Stimulated activated CD8-positive, alpha-beta memory T cell treated with anti-CD3 and anti-CD28 coated beads, Interleukin-7, amount 100 ng/mL, for 24 hours (primary cell): Measurements from ENCODE around the gene ST3GAL6.

ENCODE experiments used
- DNase-seq: peaks from one replicate; pipeline ENCODE4 v3.0.0-alpha.2; 2020; ENCODE audit warnings: low read depth

Gene ST3GAL6

DNA sequence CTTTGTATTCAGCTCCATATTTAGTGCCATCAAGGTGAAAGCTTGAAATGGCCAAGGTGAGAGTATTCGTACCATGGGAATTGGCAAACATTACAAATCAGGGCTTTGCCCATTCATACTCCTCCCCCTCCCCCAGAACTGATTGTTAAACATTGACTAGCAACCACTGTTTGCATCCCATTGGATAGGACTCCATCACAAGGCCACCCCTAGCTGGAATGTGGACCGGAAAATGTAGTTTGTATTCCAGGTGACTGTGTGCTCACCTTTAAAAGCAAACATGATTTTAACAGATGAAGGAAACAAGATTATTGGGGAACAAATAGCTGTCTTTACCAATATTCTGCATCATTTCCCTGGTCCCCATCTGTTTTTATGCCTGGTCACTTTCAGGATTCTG is 14.1 kb downstream of the ST3GAL6 start:
- no peak for DNase-seq

DNA sequence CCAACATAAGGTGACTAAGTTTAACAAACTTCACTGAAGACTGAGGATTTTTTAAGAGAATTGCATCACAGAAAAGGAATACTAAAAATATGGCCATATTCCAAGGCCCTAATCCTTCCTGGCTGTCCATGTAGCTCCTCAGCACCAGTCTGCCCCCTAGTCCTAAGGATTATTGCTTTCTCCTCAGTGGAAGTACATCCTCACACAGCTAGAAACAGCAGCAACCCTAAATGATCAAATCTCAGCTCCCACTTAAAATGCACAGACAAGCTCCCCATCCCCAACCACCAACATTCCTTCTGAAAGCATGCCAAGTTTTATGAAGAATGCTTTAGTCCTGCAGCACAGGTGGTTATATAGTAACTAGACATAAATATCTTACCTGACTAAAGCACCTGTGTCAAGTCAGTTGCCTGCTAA is 14.7 kb downstream of the ST3GAL6 start:
- no peak for DNase-seq

DNA sequence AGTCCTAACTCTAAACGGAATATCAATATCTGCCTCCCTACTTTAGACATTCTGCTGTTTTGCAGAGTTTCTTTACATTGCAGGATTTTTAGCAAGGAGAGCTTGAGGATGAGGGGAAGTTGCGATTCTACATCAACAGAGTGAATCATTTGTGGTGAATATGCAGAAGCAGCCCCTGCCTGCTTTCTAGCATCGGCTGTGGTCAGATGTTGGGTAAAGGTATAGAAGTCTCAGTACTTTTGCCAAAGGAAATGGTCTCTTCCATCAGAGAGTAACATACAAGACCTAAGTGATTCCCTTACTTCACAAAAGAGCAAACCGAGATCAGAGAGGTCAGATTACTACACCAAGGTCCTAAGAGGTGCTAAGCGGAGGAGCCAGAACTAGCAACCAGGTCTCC is 15.2 kb downstream of the ST3GAL6 start:
- no peak for DNase-seq

DNA sequence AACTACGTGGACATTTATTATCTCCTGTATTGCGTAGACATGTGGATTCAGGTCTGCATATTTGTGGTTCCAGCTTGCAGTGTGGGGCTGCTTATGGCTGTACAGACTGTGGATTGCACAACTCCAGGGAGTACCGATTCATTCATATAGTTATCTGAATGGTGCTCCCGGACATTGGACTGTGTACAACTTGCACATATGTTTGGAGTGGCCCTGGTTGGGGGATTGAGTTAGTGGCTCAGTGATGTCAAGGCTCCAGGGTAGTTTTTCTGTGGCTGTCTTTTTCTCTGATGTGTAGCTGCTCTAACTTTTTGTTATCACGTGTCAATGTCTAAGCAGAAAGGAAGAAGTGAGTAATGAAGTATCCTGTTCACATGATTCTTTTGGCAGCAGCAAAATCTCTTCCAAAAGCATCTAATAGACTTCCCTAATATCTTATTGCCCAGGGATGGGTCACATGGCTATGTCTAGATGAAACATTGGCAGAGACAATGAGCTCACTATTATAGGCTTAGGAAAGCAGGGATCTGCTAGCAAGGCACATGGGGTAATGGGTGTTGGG is 15.8 kb downstream of the ST3GAL6 start:
- DNase-seq = no peak

DNA sequence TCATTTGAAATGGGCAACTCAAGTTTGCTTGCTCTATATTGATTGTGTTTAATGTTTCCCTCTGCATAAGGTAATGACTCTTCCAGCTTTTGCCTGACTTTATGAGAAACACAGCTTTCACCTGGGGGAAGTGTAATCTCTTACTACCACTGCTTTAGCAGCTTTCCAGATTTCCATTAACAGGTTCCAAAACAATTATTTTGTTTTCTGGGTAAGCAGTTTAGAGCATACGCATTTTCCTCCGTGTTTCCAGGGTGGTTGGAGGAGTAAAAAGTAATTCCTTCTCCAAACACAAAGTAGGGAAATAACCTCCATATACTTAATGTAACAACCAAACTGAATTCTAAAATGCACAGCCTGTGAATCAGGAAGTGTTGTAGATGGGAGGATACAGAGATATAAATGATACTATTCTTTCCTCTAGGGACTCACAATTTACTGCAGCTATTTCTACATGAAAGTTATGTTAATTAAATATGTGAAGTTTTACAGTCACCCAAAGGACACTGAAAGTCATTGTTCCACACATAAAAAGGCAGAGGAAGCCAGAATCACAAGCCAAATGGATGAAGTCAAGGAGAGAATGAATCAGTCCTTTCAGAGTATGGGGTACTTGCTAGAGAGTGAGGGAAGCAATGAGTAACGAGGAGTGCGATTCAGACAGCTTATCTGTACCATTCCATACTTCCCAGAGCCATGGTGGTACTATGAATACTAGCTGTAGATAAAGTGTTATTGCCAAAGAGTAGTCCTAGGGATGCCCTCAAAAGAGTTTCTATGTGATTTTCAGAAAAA is 16.6 kb downstream of the ST3GAL6 start:
- DNase-seq = no peak

DNA sequence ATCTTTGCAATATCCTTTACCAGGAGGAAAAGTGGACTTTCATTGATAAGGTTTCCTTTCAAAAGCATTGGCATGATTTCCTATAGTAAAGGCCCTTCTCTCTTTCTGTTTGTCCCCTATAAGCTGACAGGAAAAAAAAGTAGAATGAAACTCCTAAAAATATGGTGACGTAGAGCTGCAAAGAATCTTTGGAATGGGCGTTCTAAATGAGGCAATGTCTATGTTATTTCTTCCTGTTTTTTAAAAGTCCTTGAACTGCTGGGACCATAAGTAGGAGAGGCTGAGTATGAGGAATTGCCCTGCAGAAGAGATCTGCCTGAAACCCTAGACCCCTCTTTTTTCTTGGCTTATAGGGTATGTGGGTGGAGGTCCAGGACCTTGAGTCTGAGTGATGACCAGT is 17.2 kb downstream of the ST3GAL6 start:
- DNase-seq = no peak

DNA sequence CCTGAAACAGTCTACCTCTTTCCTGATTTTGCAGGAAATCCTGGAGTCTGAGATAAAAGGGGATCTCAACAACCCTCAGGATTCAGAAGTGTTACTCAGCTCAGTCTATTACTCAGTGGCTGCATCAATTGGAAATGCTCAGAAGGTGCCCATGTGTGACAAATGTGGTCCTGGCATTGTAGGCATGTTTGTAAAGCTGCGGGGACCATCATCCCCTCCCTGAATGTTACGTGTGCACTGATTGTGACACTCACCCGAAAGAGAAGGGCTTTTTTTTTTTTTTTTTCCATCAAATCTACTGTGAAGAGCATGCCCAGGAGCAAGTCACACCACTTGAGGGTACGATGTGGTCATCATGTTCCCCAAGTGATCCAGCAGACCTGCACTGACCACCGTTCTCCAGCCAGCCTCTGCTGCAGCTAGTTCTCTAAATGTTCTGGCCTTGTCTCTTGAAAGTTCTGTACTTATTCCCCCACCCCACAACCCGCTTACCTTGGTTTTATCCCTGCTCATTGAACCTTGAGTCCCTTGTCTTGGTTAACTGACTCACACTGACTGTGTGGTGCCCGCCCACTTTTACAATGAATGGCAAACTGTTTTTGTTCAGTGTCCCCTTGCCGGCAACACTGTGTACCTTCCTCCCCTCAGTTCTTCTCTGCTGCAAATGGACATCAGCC is 19.8 kb downstream of the ST3GAL6 start:
- DNase-seq = no peak

DNA sequence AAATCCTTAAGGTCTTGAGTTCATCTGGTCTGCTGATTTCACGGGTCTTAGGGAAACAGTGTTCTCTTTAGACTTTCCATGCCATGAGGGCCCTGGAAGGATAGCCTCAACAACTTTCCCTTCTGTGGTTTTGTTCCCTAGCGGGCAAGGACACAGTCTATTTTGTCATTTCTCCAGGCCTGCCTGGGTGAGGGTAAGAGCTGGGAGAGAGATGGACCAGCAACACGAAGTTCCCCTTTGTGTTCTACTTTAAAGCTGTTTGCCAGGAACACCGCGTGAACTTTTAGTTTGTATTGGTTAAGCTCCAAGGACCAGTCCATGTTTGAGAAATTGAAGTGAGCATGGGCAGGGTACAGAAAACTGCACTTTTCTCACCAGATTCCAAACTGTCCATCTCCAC is 20.9 kb downstream of the ST3GAL6 start:
- no peak for DNase-seq

DNA sequence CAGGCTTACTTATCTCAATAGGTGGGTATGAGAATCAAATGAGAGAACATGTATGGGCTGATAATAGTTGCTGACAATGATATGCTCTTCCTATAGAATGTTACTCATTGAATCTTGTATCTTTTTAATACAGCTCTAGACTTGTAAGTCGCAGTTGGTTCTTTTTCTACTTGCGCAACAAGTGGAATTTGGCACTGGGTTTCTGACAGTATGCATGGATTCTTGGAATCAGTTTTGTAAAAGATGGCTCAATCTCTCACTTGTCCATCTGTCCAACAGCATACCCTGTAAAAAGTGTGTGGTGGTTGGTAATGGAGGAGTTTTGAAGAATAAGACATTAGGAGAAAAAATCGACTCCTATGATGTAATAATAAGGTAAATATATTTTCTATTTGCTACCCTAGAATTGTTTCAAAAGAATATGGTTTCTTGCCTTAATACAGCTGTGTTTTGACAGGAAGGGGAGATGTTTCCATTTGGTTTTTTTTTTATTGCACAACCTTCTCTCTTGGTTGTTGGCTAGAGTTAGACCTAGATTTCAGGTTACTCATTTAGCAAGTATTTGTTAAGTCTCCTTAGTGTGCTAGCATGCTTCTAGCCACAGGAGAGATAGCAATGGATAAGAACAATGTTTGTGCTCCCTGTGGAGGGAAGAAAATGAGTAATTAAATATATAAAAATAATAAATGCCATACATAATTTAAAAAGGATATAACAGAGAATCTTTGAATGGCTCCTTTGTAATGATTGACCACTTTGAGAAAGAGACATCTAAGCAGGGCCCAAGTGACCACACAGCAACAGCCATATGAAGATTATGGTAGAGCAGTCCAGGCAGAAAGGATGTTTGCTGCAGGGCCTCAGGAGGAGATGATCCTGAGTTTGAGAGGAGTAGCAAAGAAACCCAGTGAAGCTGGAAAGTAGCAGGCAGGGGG is 21.8 kb downstream of the ST3GAL6 start:
- no peak for DNase-seq

DNA sequence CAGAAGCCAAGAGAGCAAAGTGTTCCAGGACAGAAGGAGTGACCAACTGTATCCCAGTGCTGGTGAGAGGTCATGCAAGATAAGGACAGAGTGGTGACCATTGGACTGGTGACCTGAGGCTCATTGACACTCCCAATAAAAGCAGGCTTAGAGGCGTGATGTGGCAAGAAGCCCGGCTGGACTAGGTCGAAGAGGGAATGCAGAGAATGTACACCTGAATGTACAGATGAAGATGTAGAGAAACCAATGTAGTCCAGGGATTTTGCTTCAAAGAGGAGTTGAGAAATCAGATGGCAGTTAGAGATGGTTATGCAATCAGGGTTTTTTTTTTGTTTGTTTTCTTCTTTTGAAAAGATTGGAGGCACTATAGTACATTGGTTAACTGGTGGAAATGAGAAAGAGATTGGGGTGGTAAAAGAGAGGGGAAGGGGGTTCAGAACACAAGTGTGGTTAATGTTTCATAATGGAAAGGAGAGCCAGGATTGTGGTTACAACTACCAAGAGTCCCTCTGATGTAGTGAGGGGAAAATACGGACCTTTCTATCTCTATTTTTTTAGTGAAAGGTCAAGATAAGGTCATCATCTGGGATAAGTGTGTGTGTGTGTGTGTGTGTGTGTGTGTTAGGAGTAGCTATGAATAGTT is 23.3 kb downstream of the ST3GAL6 start:
- DNase-seq = no peak

DNA sequence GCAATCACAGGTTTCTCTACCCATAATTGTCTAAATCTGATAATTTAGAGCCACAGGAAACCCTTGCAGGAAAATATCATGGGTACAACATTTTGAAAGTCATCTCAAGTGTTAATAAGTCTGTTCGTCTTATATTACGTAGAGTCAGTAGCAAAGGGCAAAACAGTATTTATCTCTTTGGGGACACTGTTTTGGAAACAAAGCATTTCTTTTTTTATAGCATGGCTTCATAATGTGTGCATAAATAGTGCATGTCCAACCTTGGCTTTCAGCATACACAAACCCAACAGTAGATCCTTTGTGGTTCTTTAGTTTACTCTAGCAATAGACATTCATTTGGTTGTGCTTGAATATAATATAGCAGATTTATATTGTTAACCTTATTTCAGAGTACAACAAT is 24.0 kb downstream of the ST3GAL6 start:
- DNase-seq = no peak

DNA sequence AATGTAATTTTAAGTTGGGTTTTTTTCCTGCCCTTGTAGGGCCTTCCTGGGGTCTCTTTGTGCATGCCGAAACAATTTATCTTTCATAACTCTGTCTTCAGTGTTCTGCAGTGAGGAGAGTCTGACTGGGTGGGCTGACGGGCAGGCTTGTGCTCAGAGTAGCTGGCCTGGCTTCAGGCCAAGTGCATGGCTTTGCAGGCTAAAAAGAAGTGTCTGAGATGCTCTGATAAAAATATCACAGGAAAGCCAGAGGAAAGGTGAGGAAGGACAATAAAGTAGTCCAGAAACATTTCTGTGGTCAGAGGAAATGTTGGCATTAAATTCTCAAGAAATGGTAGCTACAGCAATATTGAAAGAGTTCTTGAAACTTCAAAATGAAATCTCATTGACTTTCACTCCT is 25.5 kb downstream of the ST3GAL6 start:
- no peak for DNase-seq

DNA sequence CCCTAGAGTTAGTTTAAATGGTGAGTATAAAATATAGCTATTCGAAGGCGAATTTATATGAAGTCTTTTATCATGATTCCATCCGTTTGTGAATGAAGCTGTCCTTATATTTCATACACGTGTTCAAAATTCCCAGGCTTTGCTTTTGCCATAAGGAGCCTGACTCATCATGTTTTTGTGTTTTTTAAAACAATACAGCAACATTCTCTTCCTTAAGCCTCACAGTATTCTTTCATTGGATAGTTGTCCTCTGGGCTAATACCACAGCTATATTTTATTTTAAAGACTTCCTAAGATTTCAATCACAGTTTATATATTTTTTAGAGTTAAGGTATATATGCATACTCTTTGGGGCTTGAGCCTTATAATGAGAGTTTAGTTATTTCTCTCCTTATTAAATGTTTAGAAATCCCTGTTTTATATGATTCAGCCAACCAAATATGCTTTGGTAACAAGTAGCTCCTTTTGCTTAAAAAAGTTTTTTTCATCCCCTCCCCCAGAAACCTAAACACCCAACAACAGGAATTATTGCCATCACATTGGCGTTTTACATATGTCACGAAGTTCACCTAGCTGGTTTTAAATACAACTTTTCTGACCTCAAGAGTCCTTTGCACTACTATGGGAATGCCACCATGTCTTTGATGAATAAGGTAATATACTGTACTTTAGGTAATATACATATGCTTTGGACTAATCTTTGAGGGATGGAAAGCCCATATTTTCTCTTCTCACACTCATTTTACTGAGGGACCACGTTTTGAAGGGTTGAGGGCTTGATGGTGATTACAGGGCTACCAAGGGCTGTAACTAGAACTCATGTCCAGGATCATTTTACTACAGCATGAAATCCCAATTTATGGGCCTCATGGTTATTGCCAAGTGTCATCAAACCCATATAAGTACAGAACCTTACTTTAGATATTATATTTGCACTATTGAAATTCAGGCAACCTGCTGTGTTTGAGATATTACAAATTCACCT is 28.5 kb downstream of the ST3GAL6 start:
- no peak for DNase-seq

DNA sequence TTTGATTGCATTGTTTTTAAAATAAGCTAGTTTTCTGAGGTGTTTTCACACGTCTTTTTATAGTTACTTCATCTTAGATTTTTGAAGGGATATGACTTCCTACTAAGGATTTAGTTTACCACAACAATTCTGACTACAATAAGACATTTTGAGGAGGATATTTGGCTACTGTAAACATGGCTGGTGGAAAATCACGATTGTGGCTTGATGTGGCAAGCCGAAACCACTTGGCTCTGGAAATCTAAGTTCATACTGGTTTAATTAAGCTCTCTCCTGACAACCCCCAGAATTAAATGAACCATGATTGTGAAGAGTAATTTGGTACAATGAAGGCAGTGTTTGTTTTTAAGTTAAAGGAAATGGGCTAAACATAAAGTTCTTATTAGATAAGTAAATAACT is 30.8 kb downstream of the ST3GAL6 start:
- no peak for DNase-seq

DNA sequence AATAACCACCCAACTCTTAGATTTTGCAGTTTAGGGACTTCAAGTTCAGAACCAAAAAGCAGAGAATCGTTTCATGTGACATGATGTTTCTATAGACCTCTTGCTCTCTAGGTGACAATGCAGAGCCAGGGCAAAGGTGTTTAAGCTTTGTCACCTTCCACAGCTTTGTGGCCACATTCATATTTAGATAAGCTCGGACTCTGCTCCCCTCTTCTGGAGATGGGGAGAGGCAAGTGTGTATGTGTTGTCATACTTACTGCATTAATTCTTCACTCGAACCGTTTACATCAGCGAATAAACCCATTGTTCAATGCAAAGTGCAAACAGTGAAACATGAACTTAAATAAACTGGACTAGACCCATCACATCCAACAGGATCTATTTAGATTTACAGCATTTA is 33.2 kb downstream of the ST3GAL6 start:
- no peak for DNase-seq

DNA sequence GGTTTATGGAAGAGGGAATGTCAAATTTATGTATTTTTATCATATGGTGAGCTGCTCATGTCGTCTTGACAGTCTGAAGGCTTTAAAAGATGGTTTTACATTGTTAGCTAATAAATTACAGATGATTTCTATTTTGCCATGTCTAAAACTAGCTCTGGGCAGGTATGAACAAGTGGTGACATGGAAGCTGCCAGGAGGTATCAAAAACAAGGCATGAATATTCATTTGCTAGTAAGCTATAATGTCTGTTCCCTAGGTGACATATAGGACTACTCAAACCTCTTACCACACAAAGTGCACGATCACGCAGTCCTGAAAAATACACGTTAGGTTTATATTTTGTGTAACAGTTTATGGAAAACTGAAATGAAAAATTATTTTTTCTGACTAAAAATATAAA is 34.8 kb downstream of the ST3GAL6 start:
- no peak for DNase-seq

DNA sequence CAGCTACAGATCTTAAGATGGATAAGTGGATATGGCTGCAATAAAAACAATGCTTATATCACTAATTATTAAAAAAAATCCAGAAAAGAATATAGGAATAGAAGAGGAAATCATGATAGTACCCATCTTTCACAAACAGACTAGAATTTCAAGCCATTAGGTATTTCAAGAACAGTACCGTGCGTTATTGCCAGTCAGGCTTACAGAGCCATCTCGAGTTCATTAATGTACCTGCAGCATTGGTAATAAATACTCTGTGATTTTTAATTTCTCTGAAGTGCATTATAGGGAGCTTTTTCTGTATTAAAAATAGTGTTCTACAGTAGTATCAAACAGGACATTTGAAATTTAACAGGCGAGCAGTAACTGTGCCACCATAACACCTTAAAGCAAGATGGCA is 35.7 kb downstream of the ST3GAL6 start:
- DNase-seq = no peak

DNA sequence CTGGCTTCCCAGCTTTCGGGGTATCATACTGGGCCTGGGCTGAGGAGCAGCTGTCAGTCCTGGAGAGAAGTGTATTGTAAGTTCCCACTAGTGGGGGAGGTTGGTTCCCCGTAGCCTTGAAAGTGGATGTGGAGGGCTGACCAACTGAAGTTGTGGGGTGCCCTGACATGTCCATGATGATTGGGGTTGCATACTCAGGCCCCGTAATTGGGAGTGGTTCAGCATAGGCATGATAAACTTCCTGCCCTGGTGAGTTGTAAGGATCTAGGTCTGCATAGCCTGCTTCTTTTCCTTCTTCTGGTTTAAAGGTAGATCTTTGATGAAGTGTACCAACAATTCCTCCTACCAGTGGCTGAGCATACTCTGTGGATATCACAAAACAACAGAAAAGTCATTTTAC is 36.3 kb downstream of the ST3GAL6 start:
- DNase-seq = no peak

DNA sequence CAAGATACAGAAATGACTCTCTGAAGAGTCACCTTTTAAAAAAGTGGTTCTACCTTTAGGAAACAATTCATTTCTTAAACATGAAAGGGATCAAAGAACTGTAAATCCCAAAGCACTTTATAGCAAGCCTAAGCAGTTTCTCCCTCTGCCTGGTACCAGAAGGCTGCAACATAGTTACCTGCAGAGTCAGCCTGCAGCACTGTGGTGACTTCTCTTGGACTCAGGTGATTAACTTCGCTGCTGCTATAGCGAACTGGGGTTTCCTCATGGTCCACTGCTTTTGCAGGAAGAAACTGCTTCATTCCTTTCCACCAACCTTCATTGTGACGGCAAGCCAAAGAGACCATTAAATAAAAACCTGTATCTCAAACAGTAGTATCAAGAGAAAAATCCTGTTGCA is 37.3 kb downstream of the ST3GAL6 start:
- no peak for DNase-seq

DNA sequence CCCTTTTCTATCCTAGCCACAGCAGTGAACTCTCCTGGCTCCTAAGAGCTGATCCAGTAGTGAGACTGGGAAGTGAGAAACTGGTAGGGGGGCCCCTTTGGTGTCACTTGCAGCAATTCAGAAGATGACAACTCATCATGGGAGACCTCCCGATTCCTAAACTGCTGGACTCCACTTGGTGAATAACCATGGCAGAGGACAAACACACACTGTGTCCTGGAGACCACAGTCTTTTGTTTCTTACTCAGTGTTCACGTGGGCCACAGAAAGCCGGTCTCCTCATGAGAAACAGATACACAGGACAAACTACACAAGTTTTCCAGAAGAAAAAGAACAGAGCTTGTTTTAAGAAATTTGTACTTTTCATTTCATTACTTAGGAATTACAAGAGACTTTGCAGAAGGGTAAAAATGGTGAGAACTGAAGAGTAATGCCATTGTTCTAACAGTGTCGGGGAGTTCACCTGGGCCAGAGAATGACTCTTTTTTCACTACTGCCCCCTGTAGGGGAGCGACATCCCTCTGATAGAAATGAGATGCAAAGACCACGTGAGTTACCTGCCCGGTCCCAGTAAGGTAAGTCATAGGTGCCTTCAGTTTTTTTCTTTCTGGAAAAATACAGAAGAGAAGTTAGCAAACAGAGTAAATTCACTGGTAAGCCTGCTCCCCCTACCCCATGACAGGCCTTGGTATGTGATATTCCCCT is 38.1 kb downstream of the ST3GAL6 start:
- no peak for DNase-seq
